GM23338 (cell line): ENCODE measurements around the gene ARID3A. TPM values are rescaled to one million over a fixed set of nuclear protein-coding genes. Genes with fewer than 3 reads are reported as not detected.

Source experiments
- CREB1 ChIP-seq: fragments of 250-450 bp; sonication (Bioruptor Pico); IDR thresholded peaks from 2 replicates; pipeline ENCODE4 v1.5.0; 2020; ENCODE audit warnings: low read depth, mild to moderate bottlenecking, moderate library complexity
- CTCF ChIP-seq, 2 experiments: fragments of 200-600 bp in 1 of 2; sonication (generic) in 1 of 2; conservative IDR thresholded peaks; 2 replicates each; pipeline versions ENCODE4 v1.5.1 to v1.6.1; 2016 to 2017; ENCODE audit warnings: antibody characterized with exemption in 2 of 2, low read depth in 2 of 2, mild to moderate bottlenecking in 2 of 2, moderate library complexity in 1 of 2
- EZH2 ChIP-seq: fragments of 200-600 bp; sonication (generic); IDR thresholded peaks from one replicate; pipeline ENCODE4 v1.8.0; 2017; ENCODE audit warnings: antibody characterized with exemption, mild to moderate bottlenecking, low read depth; ENCODE audit not compliant: unreplicated experiment
- JUNB ChIP-seq: IDR thresholded peaks from one replicate; pipeline ENCODE4 v1.6.1; 2016; ENCODE audit warnings: antibody characterized with exemption; ENCODE audit not compliant: unreplicated experiment
- POLR2AphosphoS5 ChIP-seq: IDR thresholded peaks from 2 replicates; pipeline ENCODE4 v1.6.1; 2016; ENCODE audit warnings: antibody characterized with exemption, low read depth
- REST ChIP-seq: IDR thresholded peaks from one replicate; pipeline ENCODE4 v1.6.1; 2018; ENCODE audit warnings: antibody characterized with exemption; ENCODE audit not compliant: unreplicated experiment
- STAT1 ChIP-seq: IDR thresholded peaks from one replicate; pipeline ENCODE4 v1.6.1; 2016; ENCODE audit warnings: antibody characterized with exemption; ENCODE audit not compliant: unreplicated experiment
- ZNF462 ChIP-seq: fragments of 250-450 bp; sonication (Bioruptor Pico); IDR thresholded peaks from 2 replicates; pipeline ENCODE4 v1.5.0; 2020; ENCODE audit warnings: mild to moderate bottlenecking, moderate library complexity
- polyA plus RNA-seq: library from polyadenylated mRNA; unstranded; fragments of >200 nt; fragmentation: Nextera tagmentation; extraction: Ambion mirVana; gene quantifications from 2 replicates; pipeline ENCODE4 v1.2.1, GENCODE V29; 2016
- total RNA-seq: library from RNA; depleted of rRNA; stranded (reverse); fragments of >200 nt; shearing (Covaris generic); gene quantifications from 2 replicates; pipeline ENCODE4 v1.2.3, GENCODE V29; 2014

Gene ARID3A
- total and polyA plus RNA-seq, 2 experiments from 2014 or later = 33.6 to 51.6 TPM

- TF ChIP-seq ZNF462 (CRISPR knock-in tag) = no peak
- no peak for TF ChIP-seq STAT1
- no peak for TF ChIP-seq EZH2
- TF ChIP-seq CTCF (conservative IDR thresholded peaks at IDR 0.05; ENCODE audit: low read depth in 2 of 2) = no peak
- no peak for TF ChIP-seq REST
- no peak for TF ChIP-seq JUNB
- no peak for TF ChIP-seq CREB1
- no peak for TF ChIP-seq POLR2AphosphoS5
These were observed 36.1 kb upstream of the ARID3A start (continued) for GRCh38 chr19:889662-890295.
